GM21717 (cell line): ENCODE measurements around the gene TRPC4AP.
A peak's percentile ranks its signal among the peaks of the same experiment; 100 is the strongest.
"Not testable (repeated sequence)": the region's sequence is repeated elsewhere in the genome, so short reads cannot be mapped to it uniquely, and the experiment has no call there.

Experiments
- ATAC-seq: cut with Tn5 transposase; IDR thresholded peaks from one replicate; pipeline ENCODE4 v1.9.1; 2021; ENCODE audit warnings: mild to moderate bottlenecking, moderate library complexity; ENCODE audit not compliant: unreplicated experiment

The TRPC4AP gene

GRCh38 chr20:35092524-35093266, at the start of gene TRPC4AP:
TSS of gene TRPC4AP (minus strand) at chr20:35092807. CDS start at chr20:35092781, 26 bp downstream.
- ATAC-seq = peak; percentile 86

GRCh38 chr20:35135867-35136586, 43.4 kb upstream of the TRPC4AP start:
- no peak for ATAC-seq

GRCh38 chr20:35134880-35135279, 42.3 kb upstream of the TRPC4AP start:
- ATAC-seq = no peak

- ATAC-seq = no peak
Observed at GRCh38 chr20:35134472-35134871, 41.9 kb upstream of the TRPC4AP start.

- ATAC-seq = no peak
Observed at GRCh38 chr20:35133735-35134134, 41.1 kb upstream of the TRPC4AP start.

- no peak for ATAC-seq
Observed at GRCh38 chr20:35133031-35133430, 40.4 kb upstream of the TRPC4AP start.

GRCh38 chr20:35131934-35132333, 39.3 kb upstream of the TRPC4AP start:
- no peak for ATAC-seq

- no peak for ATAC-seq
Observed at GRCh38 chr20:35129647-35130069, 37.1 kb upstream of the TRPC4AP start.

GRCh38 chr20:35125753-35126152, 33.1 kb upstream of the TRPC4AP start:
- ATAC-seq = no peak

GRCh38 chr20:35122756-35123405, 30.3 kb upstream of the TRPC4AP start:
- no peak for ATAC-seq

- no peak for ATAC-seq
Observed at GRCh38 chr20:35121186-35121585, 28.6 kb upstream of the TRPC4AP start.

GRCh38 chr20:35120012-35120701, 27.6 kb upstream of the TRPC4AP start:
- no peak for ATAC-seq

GRCh38 chr20:35117629-35118028, 25.0 kb upstream of the TRPC4AP start:
- ATAC-seq = no peak

GRCh38 chr20:35117196-35117595, 24.6 kb upstream of the TRPC4AP start:
- no peak for ATAC-seq

- ATAC-seq = no peak
Observed at GRCh38 chr20:35116258-35116657, 23.7 kb upstream of the TRPC4AP start.

- no peak for ATAC-seq
Observed at GRCh38 chr20:35115606-35116005, 23.0 kb upstream of the TRPC4AP start.

- ATAC-seq = not testable (repeated sequence)
Observed at GRCh38 chr20:35112276-35112675, 19.7 kb upstream of the TRPC4AP start.

- no peak for ATAC-seq
Observed at GRCh38 chr20:35111141-35111888, 18.7 kb upstream of the TRPC4AP start.

- ATAC-seq = no peak
Observed at GRCh38 chr20:35108921-35109320, 16.3 kb upstream of the TRPC4AP start.

GRCh38 chr20:35106827-35107380, 14.3 kb upstream of the TRPC4AP start:
- ATAC-seq = no peak
